HG02571 (cell line): ENCODE data around the gene IL31.

Experiments
- ATAC-seq: cut with Tn5 transposase; IDR thresholded peaks from one replicate; pipeline ENCODE4 v1.9.1; 2021; ENCODE audit warnings: mild to moderate bottlenecking, moderate library complexity; ENCODE audit not compliant: unreplicated experiment

IL31 gene

DNA sequence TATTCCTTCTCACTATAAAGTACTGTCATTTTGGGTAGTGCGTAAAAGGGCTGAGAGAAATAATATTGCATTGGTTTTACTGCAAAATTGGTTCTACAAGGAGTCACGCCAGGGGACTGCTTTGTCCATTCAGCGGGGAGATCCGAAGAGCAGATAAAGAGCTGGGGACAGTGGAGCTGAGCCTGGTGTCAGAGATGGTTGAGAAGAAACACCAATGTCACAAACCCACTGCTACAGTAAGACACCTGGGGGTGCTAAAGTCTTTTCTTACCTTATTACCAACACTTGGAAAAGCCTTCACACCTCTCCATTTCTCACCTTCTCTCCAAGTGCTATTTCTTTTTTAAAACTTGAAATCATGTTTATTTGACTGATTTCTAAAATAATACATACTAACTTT lies 14.1 kb downstream of the IL31 start:
- no peak for ATAC-seq

DNA sequence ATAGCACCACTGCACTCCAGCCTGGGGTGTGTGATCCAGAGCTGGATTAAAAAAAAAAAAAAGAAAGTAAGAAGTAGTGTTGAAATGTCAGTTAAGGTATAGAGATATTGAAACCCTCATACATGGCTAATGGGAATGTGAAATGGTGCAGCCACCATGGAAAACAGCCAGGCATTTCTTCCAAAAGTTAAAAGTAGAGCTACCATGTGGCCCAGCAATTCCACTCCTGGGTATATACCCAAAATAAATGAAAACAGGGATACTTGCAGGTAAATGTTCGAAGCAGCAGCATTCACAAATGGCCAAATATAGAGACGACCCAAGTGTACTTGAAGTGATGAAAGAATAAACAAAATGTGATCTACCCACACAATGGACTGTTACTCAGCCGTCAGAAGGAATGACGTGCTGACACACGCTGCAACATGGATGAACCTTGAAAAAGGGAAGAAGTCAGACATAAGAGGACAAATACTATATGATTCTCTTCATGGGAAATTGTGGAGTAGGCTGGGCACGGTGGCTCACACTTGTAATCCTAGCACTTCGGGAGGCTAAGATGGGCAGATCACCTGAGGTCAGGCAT lies 15.2 kb downstream of the IL31 start:
- no peak for ATAC-seq

DNA sequence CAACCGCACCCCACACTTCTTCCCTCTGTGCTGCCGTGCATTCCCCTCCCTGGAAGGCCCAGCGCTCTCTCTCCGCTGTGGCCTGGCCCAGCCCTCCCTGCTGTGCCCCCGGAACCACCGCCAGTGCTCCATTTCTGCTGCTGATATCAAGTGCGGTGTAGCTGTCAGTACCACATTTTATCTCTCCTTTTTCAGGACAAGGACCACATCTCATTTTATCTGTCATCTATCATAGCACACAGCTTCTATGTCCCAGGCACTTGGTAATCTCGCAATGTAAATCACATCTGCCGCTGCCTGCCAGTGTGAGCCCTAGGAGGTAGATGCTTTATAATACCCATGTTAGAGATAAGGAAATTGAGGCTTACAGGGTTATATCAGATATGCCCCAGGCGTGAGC lies 18.3 kb downstream of the IL31 start:
- no peak for ATAC-seq

DNA sequence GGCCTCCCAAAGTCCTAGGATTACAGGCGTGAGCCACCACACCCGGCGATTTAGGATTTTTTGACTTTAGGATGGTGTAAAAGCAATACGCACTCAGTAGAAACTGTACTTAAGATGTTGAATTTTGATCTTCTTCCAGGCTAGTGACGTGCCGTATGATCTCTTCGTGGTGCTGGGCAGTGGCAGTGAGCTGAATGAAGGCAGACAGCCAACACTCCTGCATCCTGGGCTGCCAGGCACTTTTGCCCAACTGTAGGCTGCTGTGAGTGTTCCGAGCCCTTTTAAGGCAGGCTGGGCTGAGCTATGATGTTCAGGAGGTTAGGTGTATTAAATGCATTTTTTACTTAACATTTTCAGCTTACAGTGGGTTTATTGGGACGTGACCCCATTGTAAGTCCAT lies 21.3 kb downstream of the IL31 start:
- no peak for ATAC-seq

DNA sequence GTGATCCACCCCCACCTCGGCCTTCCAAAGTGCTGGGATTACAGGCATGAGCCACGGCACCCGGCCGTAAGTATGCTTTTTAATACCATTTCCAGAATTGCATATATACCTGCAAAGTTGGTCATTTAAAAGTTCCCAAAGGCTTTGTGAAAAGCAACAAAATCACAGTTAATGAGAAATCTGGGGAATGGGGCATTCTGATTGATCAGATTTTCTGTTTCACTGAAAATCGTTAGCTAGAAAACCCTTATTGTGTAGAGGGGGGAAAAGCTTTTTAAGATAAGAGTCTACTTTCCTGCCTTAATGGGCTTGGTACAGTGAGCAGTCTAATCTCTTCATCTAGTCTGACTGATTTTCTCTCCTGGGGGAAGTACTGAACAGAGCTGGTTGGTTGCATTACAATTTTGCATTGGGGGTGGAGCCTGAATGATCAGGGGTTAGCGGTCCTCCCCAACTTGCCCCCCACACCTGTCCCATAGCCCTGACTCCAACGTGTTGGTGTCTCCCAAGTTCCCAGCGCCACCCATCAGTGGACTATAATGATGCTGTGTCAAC lies 23.8 kb downstream of the IL31 start:
- no peak for ATAC-seq

DNA sequence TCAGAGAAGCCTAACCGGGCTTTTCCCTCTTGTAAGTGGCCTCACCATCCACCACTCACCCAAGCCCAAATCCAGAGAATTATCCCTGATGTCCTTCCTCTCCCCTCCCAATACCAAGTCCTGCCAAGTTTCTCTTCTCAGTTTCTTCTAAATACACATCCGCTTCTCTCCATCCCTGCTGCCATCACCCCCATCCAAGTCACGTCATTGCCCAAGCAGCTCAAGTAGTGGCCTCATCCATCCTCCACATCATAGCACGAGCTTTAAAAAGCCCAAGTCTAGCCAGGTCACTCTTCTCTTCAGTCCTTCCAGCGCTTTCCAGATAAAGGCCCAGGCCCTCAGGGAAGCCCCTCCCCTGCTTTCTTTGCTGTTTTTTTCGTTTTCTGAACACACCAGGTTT lies 25.4 kb downstream of the IL31 start:
- no peak for ATAC-seq

DNA sequence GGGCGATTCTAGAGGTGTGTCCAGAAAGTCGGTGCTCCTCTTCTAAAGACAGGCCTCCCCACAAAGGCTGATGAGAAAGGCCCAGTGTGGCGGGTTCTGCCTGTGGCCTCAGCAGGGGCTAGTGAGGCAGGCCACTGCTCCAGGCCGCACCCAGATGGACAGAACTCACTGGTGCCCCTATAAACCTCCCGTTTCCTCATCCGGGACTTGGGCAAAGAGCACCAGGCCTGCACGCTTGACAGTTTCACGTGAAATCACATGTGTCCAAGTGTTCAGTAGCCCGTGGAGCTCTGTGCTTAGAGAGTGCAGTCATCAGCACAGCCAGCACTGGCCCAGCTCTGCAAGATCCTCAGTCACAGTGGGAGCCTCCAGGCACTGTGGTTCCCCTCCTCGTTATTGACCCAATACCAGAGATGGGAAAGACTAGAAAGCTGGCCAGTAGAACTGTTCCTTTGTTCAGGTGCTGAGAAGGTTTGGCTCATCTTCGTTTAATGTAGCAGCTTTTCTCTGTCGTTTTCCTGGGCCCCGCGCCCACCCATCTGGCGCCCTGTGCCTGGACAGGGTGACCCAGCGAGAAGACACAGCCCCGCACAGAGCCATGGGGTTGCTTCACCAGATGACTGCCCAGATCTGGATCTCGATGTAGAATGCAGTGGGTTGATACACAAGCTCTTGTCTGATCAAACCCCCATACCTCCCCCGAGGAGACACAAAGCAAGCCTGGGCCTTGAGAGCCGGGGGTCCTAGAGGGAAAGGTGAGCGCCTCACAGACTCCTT lies 26.3 kb downstream of the IL31 start:
- ATAC-seq: no peak

DNA sequence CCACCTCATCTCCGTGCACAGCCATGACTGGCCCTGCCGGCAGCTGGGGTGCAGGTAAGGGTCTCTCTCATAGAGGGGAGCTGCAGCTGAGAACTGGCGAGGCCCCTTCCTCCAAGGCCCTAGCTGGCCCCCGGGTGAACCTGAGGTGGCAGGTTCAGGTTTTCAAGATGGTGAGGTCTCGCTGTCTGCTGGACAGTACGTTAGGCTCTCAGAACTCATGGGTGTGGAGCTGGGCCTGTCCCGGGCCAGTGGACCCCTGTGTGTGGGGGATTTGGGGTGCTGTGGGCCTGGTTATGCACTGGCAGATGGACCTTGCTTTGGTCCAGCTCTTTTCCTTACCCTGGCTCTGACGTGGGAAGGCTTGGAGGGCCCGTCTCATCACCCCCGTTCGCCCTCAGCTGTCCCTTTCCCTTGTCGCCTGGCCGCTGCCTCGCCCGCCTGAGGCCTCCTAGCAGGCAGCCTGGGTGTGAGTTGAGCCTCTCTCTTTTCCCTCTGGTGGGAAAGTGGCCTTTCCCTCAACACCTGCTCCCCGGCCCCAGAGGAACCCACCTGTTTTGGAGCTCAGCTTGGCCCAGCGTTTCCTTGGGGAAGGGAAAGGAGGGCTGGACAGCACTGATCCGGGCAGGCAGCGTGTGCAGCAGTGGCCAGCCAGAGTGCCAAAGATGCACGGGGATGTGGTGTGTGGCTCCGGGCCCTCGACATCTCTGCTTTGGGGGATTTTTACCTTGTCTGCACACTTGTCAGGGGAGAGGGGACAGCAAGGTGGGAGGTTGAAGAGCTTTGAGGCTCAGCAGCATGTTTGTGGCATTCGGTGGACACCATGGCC lies 28.3 kb downstream of the IL31 start:
- no peak for ATAC-seq

DNA sequence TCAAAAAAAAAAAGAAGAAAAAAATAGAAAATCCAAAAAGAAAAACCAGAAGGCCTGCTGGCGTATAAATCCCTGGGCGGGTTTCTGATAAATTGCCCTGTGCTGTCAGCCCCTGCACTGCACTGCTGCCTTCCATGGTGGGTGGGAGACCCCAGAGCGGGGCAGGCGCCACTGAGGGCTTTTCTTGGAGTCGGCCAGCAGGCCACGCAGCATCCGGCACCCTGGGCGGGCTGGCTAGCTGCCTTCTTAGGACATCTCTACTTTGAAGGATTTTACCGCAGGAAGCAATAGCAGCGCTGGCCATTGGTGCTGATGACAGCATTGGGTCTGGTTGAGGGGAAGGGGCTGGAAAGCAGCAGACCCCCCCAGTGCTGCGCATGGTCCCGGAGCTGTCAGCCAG lies 29.1 kb downstream of the IL31 start:
- no peak for ATAC-seq

DNA sequence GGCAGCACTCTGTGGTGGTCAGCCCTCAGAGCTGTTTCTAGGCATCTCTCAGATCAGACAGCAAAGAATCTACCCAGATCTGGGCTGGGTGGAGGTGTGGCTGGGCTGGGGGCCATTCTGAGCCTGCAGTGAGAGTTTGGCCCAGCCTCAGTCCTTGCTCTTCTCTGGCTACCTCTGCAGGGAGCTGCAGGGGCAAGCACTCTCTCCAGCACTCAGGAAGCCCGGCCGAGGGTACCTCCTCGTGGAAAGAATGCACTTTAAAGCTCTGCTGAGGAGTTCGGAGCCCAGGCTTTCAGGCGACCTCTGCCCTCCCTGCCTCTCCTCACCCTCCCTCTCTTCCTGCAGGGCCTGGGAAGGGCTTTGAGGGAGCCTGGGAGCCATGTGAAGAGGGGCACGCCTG lies 31.2 kb downstream of the IL31 start:
- ATAC-seq: no peak

DNA sequence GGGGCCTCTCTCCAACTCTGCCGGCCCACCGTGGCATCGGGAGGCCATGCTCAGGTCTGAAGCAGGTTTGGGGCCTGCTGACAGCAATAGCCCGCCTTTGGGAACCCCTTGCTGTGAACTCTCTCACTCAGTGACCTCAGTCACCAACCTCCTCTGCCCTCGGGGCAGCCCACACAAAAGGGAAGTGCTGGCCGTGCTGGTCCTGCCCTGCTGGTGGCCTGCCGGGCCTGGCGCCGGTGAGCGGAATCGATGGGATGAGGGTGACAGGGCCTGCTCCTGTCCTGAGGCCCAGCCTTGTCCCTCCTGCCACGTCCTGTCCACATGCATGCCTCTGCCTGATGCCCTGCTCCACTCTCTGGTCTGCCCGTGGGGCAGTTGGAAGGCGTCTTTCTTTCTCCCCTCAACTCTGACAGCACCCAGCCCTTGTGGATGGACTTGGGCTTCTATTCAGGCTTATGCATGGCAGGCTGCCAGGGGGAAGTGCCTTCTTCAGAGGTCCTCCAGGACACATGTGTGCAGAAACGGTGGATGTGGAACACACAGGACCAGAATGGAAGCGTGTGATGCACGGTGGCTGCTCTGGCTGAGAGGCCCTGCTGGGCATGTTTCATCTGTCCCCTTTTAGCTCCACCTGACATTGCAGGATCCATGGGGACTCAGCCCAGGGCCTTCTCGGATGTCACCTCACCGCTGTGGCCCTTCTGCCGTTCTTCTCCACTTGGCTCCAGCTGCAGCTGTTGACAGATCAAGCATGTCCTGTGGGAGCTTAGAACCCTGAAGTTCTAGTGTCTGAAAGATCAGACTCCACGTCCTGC lies 31.9 kb downstream of the IL31 start:
- ATAC-seq: no peak

DNA sequence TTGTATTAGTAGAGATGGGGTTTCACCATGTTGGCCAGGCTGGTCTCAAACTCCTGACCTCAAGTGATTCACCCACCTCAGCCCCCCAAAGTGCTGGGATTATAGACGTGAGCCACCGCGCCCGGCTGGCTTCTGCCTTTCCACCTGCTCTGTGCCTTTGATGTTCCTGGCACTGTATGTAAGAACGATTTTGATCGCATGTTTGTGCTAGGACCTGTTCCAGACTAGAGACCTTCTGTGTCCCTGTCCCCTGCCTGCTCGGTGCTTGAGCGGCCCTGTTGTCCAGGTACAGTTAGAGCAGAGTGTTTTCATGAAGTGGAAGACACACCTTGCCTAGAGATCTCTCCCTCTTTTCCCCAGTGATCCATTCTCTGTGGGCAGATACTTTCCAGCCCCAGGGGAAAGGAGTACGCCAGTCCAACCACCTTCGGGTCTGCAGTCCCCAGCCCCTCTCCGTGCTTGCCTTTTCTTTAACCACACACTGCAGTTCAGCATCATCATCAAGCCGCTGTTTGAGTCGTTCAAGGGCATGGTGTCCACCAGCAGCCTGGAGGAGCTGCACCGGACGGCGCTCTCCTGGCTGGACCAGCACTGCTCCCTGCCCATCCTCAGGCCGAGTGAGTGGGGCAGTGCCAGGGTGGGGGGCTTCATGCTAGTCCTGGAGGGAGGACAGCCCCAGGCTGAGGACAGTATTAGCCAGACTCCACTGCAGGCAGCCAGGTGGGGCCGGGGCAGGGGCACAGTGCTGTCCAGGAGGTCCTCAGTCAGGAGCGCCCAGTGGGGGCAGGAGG lies 33.4 kb downstream of the IL31 start:
- no peak for ATAC-seq

DNA sequence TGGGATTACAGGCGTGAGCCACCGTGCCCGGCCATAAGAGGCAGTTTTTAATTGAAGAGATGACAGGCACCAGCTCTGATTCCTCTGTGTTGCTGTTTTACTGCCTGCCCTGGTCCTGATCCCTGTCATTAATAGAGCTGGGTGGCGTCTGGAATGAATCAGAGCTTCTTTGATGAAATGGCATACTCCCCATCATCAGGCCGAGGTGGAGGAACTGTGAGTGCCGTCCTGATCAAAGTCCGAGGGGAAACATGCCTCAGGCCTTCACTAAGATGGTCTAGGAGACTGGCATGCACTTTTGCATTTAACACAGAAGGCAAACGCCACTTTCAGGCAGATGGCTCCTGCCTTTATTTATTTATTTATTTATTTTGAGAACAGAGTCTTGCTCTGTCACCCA lies 34.1 kb downstream of the IL31 start:
- no peak for ATAC-seq

DNA sequence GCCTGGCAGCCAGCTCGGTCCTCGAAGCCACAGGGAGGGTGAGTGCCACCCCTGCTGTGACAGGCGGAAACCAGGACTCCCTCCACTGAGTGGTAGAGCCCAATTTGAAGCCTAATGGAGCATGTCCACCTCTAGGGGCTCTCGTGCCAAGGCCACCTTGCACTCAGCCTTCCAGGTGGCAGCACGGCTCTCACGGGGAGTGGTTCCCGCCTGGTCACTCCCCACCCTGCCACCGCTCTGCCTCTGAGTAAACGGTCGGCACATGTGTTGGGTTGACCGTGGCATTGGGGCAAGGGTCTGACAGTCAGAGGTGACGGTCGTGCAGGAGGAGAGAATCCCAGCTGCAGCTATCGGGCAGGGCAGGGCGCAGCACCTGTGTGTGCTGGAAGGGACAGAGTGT lies 34.8 kb downstream of the IL31 start:
- ATAC-seq: no peak

DNA sequence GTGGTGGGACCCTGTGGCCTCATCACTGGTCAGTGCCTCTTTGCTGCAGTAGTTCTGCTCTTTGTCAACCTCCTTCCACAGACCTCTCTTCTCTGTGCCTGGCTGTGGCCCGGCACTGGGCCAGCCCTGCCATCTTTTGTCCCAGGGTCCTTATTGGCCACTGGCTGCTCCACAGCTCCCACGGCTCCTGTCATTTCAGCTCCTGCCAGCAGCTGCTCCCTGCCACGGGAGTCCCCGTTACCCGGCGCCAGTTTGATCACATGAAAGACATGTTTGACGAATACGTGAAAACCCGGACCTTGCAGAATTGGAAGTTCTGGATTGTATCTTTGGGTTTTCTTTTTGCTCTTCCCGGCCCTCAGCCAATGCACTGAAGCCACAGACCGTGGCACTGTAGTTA lies 35.4 kb downstream of the IL31 start:
- no peak for ATAC-seq

DNA sequence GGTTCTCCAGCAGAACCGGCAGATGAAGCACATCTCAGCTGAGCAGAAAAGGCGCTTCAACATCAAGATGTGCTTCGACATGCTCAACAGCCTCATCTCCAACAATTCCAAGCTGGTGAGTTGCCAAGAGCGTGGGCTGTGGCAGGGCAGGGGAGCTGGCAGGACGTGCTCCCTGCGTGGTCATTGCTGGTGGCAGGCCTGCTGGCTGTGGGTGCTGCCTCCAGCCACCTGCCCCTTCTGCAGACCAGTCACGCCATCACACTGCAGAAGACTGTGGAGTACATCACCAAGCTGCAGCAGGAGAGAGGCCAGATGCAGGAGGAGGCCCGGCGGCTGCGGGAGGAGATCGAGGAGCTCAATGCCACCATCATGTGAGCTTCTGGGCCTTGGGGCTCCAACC lies 35.8 kb downstream of the IL31 start:
- ATAC-seq: no peak

DNA sequence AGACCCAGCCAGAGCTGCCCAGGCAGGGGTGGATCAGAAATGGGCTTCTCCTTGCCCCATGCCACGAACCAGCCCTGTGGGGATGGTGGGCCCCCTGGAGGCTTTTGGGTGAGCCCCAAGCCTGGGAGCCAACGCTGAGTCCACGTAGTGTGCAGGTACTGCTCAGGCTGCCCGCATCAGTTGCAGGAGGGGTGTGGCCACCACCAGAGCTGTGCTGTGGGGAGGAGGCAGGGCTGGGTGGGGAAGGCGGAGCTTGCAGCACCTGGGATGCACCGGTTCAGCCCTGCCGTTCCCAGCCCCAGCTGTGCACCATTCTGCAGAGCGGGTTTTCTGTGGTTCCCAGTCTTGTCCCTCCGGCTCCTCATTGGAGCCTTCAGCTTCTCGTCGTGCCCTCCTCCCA lies 36.3 kb downstream of the IL31 start:
- no peak for ATAC-seq

DNA sequence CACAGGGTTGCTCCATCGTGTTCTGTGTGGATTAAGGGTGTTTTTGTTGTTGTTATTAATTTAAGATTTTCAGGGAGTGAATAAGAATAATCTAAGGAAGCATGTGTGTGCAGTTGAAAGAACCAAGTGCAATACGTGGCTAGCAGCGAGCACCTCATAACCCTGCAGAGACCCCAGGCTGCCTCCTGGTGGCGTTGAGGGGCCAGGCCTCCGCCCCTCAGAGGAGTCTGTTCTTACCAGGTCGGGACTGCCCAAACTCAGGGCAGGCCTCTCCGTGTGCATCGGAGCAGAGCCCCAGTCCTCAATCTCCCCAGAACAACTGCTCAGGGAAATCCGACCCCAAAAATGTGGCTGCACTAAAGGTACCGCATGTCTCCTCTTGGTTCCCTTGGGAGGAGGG lies 36.8 kb downstream of the IL31 start:
- no peak for ATAC-seq

DNA sequence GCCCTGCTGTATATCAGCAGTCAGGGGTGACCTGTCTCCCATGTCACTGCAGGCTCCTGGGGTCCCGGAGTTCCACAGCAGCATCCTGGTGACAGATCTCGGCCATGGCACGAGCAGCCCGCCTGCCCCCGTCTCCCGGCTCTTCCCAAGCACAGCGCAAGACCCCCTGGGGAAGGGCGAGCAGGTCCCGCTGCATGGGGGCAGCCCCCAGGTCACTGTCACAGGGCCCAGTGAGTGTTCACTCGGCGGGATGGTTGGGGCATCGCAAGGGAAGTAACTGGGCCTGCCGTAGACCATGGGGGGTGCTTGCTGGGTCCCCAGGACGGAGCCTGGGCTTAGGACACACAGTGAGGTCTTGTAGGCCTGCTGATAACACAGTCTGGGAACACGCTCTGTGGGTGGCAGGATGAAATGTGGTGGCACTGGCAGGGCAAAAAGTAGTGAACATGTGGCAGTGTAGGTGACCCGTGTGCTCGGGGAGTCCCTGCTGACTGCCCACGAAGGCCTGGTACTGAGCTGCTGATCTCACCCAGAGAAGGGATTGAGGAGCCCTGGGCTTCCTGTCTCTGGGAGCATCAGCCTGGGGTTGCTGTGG lies 38.5 kb downstream of the IL31 start:
- ATAC-seq: no peak
